A673 (cell line): ENCODE results near the gene ELFN1. TPM values are rescaled to one million over a fixed set of nuclear protein-coding genes. Genes with fewer than 3 reads are reported as not detected.

ENCODE experiments used
- BruUV-seq: library from RNA; stranded (reverse); fragments of 400-500 nt; replicated peaks from 2 replicates; lab custom pipeline; 2021; lab: Mats Ljungman, UMichigan
- CTCF ChIA-PET: fragments of 300-600 bp; sonication (Branson Sonifier 250); formaldehyde crosslinking; loops from one replicate; lab custom pipeline; 2022; ENCODE audit warnings: antibody characterized with exemption; lab: Charles Lee
- POLR2A ChIA-PET: fragments of 300-600 bp; sonication (Branson Sonifier 250); formaldehyde crosslinking; loops from one replicate; lab custom pipeline; 2022; ENCODE audit warnings: antibody characterized with exemption; ENCODE audit not compliant: low non-redundant PET; lab: Charles Lee
- DNase-seq: peaks from one replicate; pipeline ENCODE4 v3.0.0-alpha.2; 2015; ENCODE audit warnings: low spot score
- H3K27ac ChIP-seq: fragments of 200-600 bp; sonication (generic); 2 replicates; pipeline ENCODE4 v1.5.1; 2016; ENCODE audit warnings: mixed run types, low read depth, mild to moderate bottlenecking, mixed read lengths, antibody characterized with exemption, low read length; ENCODE audit not compliant: poor library complexity, severe bottlenecking
- H3K27me3 ChIP-seq: fragments of 200-600 bp; sonication (generic); replicated peaks from 2 replicates; pipeline ENCODE4 v1.6.1; 2017; ENCODE audit warnings: mixed run types, low read depth, mild to moderate bottlenecking, mixed read lengths, antibody characterized with exemption, low read length; ENCODE audit not compliant: insufficient read depth, poor library complexity
- H3K36me3 ChIP-seq: fragments of 200-600 bp; sonication (generic); 2 replicates; pipeline ENCODE4 v1.6.1; 2016; ENCODE audit warnings: mixed run types, mild to moderate bottlenecking, mixed read lengths, antibody characterized with exemption, low read length; ENCODE audit not compliant: insufficient read depth, poor library complexity, severe bottlenecking
- H3K4me1 ChIP-seq: fragments of 200-600 bp; sonication (generic); 2 replicates; pipeline ENCODE4 v1.6.1; 2017; ENCODE audit warnings: mixed run types, mild to moderate bottlenecking, mixed read lengths, antibody characterized with exemption, low read length; ENCODE audit not compliant: insufficient read depth, poor library complexity, severe bottlenecking
- H3K4me3 ChIP-seq: fragments of 200-600 bp; sonication (generic); 2 replicates; pipeline ENCODE4 v1.5.1; 2016; ENCODE audit warnings: low read depth, mixed run types, mild to moderate bottlenecking, mixed read lengths, low read length; ENCODE audit not compliant: poor library complexity, severe bottlenecking
- H3K9me3 ChIP-seq: fragments of 200-600 bp; sonication (generic); 2 replicates; pipeline ENCODE4 v1.6.1; 2016; ENCODE audit warnings: mixed run types, low read depth, mild to moderate bottlenecking, mixed read lengths, antibody characterized with exemption, low read length; ENCODE audit not compliant: poor library complexity, severe bottlenecking
- CTCF ChIP-seq: fragments of 300-800, 200-600 bp; sonication (generic); conservative IDR thresholded peaks from 2 replicates; pipeline ENCODE4 v1.5.1; 2017; ENCODE audit warnings: low read depth, mild to moderate bottlenecking, antibody characterized with exemption, low read length, moderate library complexity, mixed read lengths
- EZH2 ChIP-seq: fragments of 200-600 bp; sonication (generic); IDR thresholded peaks from 2 replicates; pipeline ENCODE4 v1.6.1; 2017; ENCODE audit warnings: borderline replicate concordance, low read depth, mild to moderate bottlenecking, mixed read lengths, antibody characterized with exemption, low read length; ENCODE audit not compliant: poor library complexity, severe bottlenecking
- intact Hi-C: fragments of 100-400 bp; cut with micrococcal nuclease; formaldehyde crosslinking; loops from one replicate; pipeline ENCODE4 v1.10.0; 2022; ENCODE audit not compliant: unreplicated experiment
- total RNA-seq: library from RNA; stranded (reverse); gene quantifications from 2 replicates; pipeline ENCODE4 v1.2.3, GENCODE V29; 2021

The ELFN1 gene
- total RNA-seq, 1 experiment from 2014 or later, result not detected

- TF ChIP-seq CTCF (no peak), EZH2 (no peak)
- Histone ChIP-seq H3K36me3 (no peaks in the 10 kb centered on the region), H3K4me1 (no peaks in the 10 kb centered on the region), H3K9me3 (peaks cover 6% of the 10 kb centered on the region), H3K27ac (no peak overlapping the region), H3K4me3 (no peak overlapping the region), H3K27me3 (no peaks in the 10 kb centered on the region)
- DNase-seq, result no peak
- ChIA-PET POLR2A (no interaction called here), CTCF (interaction anchor here (0.7 kb wide), 1 partner anchor 264 kb away, joined by 3 read pairs; no protein-coding TSS in a partner anchor)
- intact Hi-C loops, result no loop called here
- BruUV-seq, result no TSS peak
Measured at GRCh38 chr7:1785839-1786238, 115.8 kb downstream of the ELFN1 start.

- no peak for TF ChIP-seq EZH2
- no peak for TF ChIP-seq CTCF
- intact Hi-C loops, result no loop called here
- H3K4me1 ChIP-seq, result no peaks in the 10 kb centered on the region
- H3K9me3 ChIP-seq, result peaks cover 6% of the 10 kb centered on the region
- ChIA-PET CTCF (no interaction called here), POLR2A (no interaction called here)
- no peak for DNase-seq
- no peak overlapping the region for H3K4me3 ChIP-seq
- no peak overlapping the region for H3K27ac ChIP-seq
- BruUV-seq, result no TSS peak
- H3K27me3 ChIP-seq, result no peaks in the 10 kb centered on the region
- H3K36me3 ChIP-seq, result no peaks in the 10 kb centered on the region
Measured at GRCh38 chr7:1787241-1787640, 117.2 kb downstream of the ELFN1 start.

GRCh38 chr7:1787681-1788235 is 117.7 kb downstream of the ELFN1 start:
- BruUV-seq, result no TSS peak
- no peak overlapping the region for H3K4me3 ChIP-seq
- no peaks in the 10 kb centered on the region for H3K36me3 ChIP-seq
- no peak overlapping the region for H3K27ac ChIP-seq
- TF ChIP-seq EZH2 (no peak), CTCF (no peak)
- intact Hi-C loops, result no loop called here
- peaks cover 6% of the 10 kb centered on the region for H3K9me3 ChIP-seq
- H3K27me3 ChIP-seq, result no peaks in the 10 kb centered on the region
- POLR2A ChIA-PET, result no interaction called here
- DNase-seq, result no peak
- no peaks in the 10 kb centered on the region for H3K4me1 ChIP-seq
- CTCF ChIA-PET, result no interaction called here
